Measurements from ENCODE around the gene NCOA5. TPM values are rescaled to one million over a fixed set of nuclear protein-coding genes. Genes with fewer than 3 reads are reported as not detected.

The NCOA5 gene
- total and polyA plus RNA-seq, 2 experiments from 2014 or later, result 14.3 to 20.4 TPM

DNA sequence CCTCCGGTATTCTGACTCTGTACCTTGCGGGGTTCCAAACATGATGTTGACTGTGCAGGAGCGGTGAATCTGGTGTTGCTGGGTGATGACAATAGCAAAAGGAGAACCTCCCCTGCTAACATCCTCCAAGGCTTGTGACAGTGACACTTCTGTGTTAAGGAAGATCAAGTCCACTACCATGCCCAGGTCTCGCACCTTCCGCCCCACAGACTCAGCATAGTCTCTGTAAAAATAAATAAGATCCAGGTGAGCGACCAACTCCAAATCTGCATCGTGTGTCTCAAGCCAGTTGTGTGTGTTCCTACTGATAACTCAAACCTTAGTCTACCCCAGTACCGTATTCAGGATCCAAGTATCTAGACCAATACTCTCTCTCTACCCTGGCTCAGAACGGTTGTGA lies 24.8 kb downstream of the NCOA5 start:
- Histone ChIP-seq H3K27me3 (peaks cover 5% of the 10 kb centered on the region), H3K36me3 (peaks cover 81% of the 10 kb centered on the region), H3K9me3 (ENCODE audit: low read depth) (no peaks in the 10 kb centered on the region), H3K4me3 (no peak overlapping the region), H3K27ac (no peak overlapping the region), H3K4me1 (ENCODE audit: low read depth) (no peaks in the 10 kb centered on the region)
- no peak for TF ChIP-seq CTCF (IDR thresholded peaks at IDR 0.05; ENCODE audit: low read depth, low read length)
- DNase-seq (ENCODE audit: low read depth in 1 of 2, low spot score in 1 of 2), result no peak

GRCh38 chr20:46063652-46064054 lies 26.1 kb downstream of the NCOA5 start:
- no peak overlapping the region for H3K4me3 ChIP-seq
- no peaks in the 10 kb centered on the region for H3K9me3 ChIP-seq (ENCODE audit: low read depth)
- no peak overlapping the region for H3K27ac ChIP-seq
- no peak for DNase-seq (ENCODE audit: low read depth in 1 of 2, low spot score in 1 of 2)
- peaks cover 69% of the 10 kb centered on the region for H3K36me3 ChIP-seq
- TF ChIP-seq CTCF (IDR thresholded peaks at IDR 0.05; ENCODE audit: low read depth, low read length), result no peak
- H3K4me1 ChIP-seq (ENCODE audit: low read depth), result no peaks in the 10 kb centered on the region
- peaks cover 18% of the 10 kb centered on the region for H3K27me3 ChIP-seq

DNA sequence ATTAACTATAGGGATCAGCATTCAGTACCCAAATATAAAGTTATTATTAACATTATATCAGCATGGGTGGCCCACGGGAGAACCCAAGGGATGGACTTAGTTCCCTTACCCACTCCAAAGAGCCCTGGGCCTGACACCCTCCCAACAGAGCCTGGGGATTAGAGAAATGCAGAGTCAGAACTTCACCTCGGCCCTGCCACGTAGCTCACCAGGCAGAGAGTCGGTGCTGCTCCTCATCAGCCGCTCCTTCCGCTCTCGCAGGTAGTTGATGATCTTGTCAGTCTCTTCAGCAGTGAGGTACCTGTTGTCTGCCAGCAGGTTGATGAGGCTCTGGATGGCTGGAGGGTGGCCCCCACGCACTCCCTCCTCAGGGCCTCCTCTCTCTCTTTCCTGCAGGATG lies 26.6 kb downstream of the NCOA5 start:
- no peak overlapping the region for H3K4me3 ChIP-seq
- DNase-seq (ENCODE audit: low read depth in 1 of 2, low spot score in 1 of 2), result no peak
- H3K9me3 ChIP-seq (ENCODE audit: low read depth), result no peaks in the 10 kb centered on the region
- TF ChIP-seq CTCF (IDR thresholded peaks at IDR 0.05; ENCODE audit: low read depth, low read length), result no peak
- no peak overlapping the region for H3K27ac ChIP-seq
- H3K27me3 ChIP-seq, result peaks cover 23% of the 10 kb centered on the region
- peaks cover 64% of the 10 kb centered on the region for H3K36me3 ChIP-seq
- no peaks in the 10 kb centered on the region for H3K4me1 ChIP-seq (ENCODE audit: low read depth)

DNA sequence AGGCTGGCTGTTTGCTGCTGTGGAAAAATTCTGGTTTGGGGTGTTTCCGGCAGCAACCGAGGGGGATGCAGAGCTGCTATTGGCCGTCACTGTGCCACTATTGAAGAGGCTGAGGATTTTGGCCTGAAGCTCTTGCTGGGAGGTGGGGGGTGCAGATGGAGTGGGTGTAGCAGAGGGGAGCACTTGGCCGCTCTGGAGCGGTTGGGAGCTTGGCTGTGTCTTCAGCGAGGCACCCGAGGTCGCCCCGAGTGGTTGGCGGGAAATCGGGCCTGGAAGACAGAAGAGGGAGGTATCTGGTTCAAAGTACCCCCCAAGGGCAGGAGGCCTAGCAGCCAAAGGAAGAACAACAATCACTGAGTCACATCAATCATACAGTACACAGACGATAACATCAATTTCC lies 27.1 kb downstream of the NCOA5 start:
- no peak for DNase-seq (ENCODE audit: low read depth in 1 of 2, low spot score in 1 of 2)
- Histone ChIP-seq H3K4me3 (no peak overlapping the region), H3K9me3 (ENCODE audit: low read depth) (no peaks in the 10 kb centered on the region), H3K27ac (no peak overlapping the region), H3K36me3 (peaks cover 60% of the 10 kb centered on the region), H3K27me3 (peaks cover 29% of the 10 kb centered on the region), H3K4me1 (ENCODE audit: low read depth) (no peaks in the 10 kb centered on the region)
- TF ChIP-seq CTCF (IDR thresholded peaks at IDR 0.05; ENCODE audit: low read depth, low read length), result no peak

GRCh38 chr20:46062151-46062550 lies 27.6 kb downstream of the NCOA5 start:
- Histone ChIP-seq H3K9me3 (ENCODE audit: low read depth) (no peaks in the 10 kb centered on the region), H3K4me3 (no peak overlapping the region), H3K36me3 (peaks cover 60% of the 10 kb centered on the region), H3K4me1 (ENCODE audit: low read depth) (no peaks in the 10 kb centered on the region), H3K27me3 (peaks cover 33% of the 10 kb centered on the region), H3K27ac (no peak overlapping the region)
- no peak for TF ChIP-seq CTCF (IDR thresholded peaks at IDR 0.05; ENCODE audit: low read depth, low read length)
- no peak for DNase-seq (ENCODE audit: low read depth in 1 of 2, low spot score in 1 of 2)

DNA sequence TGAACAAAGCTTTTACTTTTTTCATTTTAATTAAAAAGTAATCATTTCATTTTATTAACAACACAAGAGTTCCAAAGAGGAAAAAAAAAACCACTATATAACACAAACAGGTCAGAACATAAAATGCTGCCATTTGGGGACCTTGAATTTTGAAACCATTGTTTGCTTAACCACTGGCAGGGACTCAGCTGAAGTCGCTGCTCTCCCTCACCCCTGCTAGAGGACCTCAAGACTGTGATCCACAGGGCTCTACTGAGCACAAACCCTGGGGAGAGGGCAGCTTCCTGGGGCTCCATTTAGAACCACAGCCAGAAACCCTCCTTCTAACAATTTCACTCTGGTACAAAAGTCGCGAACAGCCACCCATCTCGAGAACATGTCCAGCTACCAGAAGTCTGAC lies 28.8 kb downstream of the NCOA5 start:
- Histone ChIP-seq H3K27me3 (peaks cover 39% of the 10 kb centered on the region), H3K27ac (no peak overlapping the region), H3K36me3 (peaks cover 51% of the 10 kb centered on the region), H3K4me3 (no peak overlapping the region), H3K4me1 (ENCODE audit: low read depth) (no peaks in the 10 kb centered on the region), H3K9me3 (ENCODE audit: low read depth) (no peaks in the 10 kb centered on the region)
- no peak for TF ChIP-seq CTCF (IDR thresholded peaks at IDR 0.05; ENCODE audit: low read depth, low read length)
- DNase-seq (ENCODE audit: low read depth in 1 of 2, low spot score in 1 of 2), result no peak
